ENCODE results near the gene PCDH9.
"Not testable (repeated sequence)": the region's sequence is repeated elsewhere in the genome, so short reads cannot be mapped to it uniquely, and the experiment has no call there.

PCDH9 gene

DNA sequence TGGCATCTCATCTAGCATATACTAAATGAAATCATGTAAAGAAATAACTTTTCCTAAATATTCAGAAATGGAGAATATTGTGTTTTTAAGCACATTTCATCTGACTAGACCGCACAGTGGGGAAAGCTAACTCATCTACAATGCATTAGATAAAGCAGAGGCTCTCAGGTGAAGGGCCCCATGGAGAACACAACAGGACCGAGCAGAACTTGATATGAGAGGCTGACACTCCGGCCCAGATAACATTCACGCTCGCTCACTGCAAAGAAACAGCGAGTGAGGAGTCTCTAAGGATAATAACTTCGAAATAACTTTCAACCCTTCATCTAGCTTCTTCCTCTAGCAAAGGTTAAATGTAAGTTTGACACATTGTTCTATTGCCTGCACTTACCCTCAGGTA is 130.6 kb downstream of the PCDH9 start:
- no peak for TF ChIP-seq EZH2phosphoT487 (conservative IDR thresholded peaks at IDR 0.05; ENCODE audit: low read length)
- no peak for TF ChIP-seq CTCF (IDR thresholded peaks at IDR 0.05; ENCODE audit: insufficient read depth, low read length, poor library complexity, severe bottlenecking)
- Histone ChIP-seq H4K20me1 (ENCODE audit: low read depth, low read length) (no peaks in the 10 kb centered on the region), H3K9me3 (ENCODE audit: insufficient read depth, low read length) (no peaks in the 10 kb centered on the region)

GRCh38 chr13:67097892-67098452 is 132.2 kb downstream of the PCDH9 start:
- no peaks in the 10 kb centered on the region for H4K20me1 ChIP-seq (ENCODE audit: low read depth, low read length)
- H3K9me3 ChIP-seq (ENCODE audit: insufficient read depth, low read length): no peaks in the 10 kb centered on the region
- H3K4me3 ChIP-seq (ENCODE audit: insufficient read depth, low read length, poor library complexity, severe bottlenecking): no peak overlapping the region
- no peak overlapping the region for H3K27ac ChIP-seq (ENCODE audit: low read depth, low read length)
- TF ChIP-seq EZH2phosphoT487 (conservative IDR thresholded peaks at IDR 0.05; ENCODE audit: low read length) (no peak), CTCF (IDR thresholded peaks at IDR 0.05; ENCODE audit: insufficient read depth, low read length, poor library complexity, severe bottlenecking) (no peak)
- no peaks in the 10 kb centered on the region for H3K36me3 ChIP-seq (ENCODE audit: low read length)
- no peaks in the 10 kb centered on the region for H3F3A ChIP-seq (ENCODE audit: insufficient read depth)
- no peak overlapping the region for H2AFZ ChIP-seq (ENCODE audit: low read depth, low read length, severe bottlenecking)
- no peak overlapping the region for H3K4me2 ChIP-seq (ENCODE audit: low read depth, low read length, poor library complexity, severe bottlenecking)
- no peaks in the 10 kb centered on the region for H3K9me2 ChIP-seq (replicated peaks; ENCODE audit: insufficient read depth, low read length)
- no peaks in the 10 kb centered on the region for H3K79me2 ChIP-seq (ENCODE audit: insufficient read depth, low read length)
- no peak overlapping the region for H3K9ac ChIP-seq (ENCODE audit: low read length)
- no peaks in the 10 kb centered on the region for H3K27me3 ChIP-seq (ENCODE audit: low read length)

More for the DNA sequence above, 130.6 kb downstream of the PCDH9 start:
- Histone ChIP-seq H3K9me2 (replicated peaks; ENCODE audit: insufficient read depth, low read length) (no peaks in the 10 kb centered on the region), H3F3A (ENCODE audit: insufficient read depth) (no peaks in the 10 kb centered on the region), H3K9ac (ENCODE audit: low read length) (no peak overlapping the region), H3K4me3 (ENCODE audit: insufficient read depth, low read length, poor library complexity, severe bottlenecking) (no peak overlapping the region), H3K27me3 (ENCODE audit: low read length) (no peaks in the 10 kb centered on the region), H3K79me2 (ENCODE audit: insufficient read depth, low read length) (no peaks in the 10 kb centered on the region), H3K4me2 (ENCODE audit: low read depth, low read length, poor library complexity, severe bottlenecking) (no peak overlapping the region), H3K27ac (ENCODE audit: low read depth, low read length) (no peak overlapping the region), H2AFZ (ENCODE audit: low read depth, low read length, severe bottlenecking) (no peak overlapping the region), H3K36me3 (ENCODE audit: low read length) (no peaks in the 10 kb centered on the region)

GRCh38 chr13:67096893-67097292 is 133.2 kb downstream of the PCDH9 start:
- not testable (repeated sequence) for H4K20me1 ChIP-seq (ENCODE audit: low read depth, low read length); H3K36me3 ChIP-seq (ENCODE audit: low read length); H3K27ac ChIP-seq (ENCODE audit: low read depth, low read length); H3F3A ChIP-seq (ENCODE audit: insufficient read depth); H3K9me2 ChIP-seq (replicated peaks; ENCODE audit: insufficient read depth, low read length); H3K4me2 ChIP-seq (ENCODE audit: low read depth, low read length, poor library complexity, severe bottlenecking); H3K4me3 ChIP-seq (ENCODE audit: insufficient read depth, low read length, poor library complexity, severe bottlenecking); H3K79me2 ChIP-seq (ENCODE audit: insufficient read depth, low read length); H3K9ac ChIP-seq (ENCODE audit: low read length); H3K9me3 ChIP-seq (ENCODE audit: insufficient read depth, low read length); H2AFZ ChIP-seq (ENCODE audit: low read depth, low read length, severe bottlenecking); H3K27me3 ChIP-seq (ENCODE audit: low read length)

GRCh38 chr13:67096418-67096817 is 133.7 kb downstream of the PCDH9 start:
- Histone ChIP-seq H3K9me2 (replicated peaks; ENCODE audit: insufficient read depth, low read length) (no peaks in the 10 kb centered on the region), H3K27ac (ENCODE audit: low read depth, low read length) (no peak overlapping the region), H2AFZ (ENCODE audit: low read depth, low read length, severe bottlenecking) (no peak overlapping the region), H3K79me2 (ENCODE audit: insufficient read depth, low read length) (no peaks in the 10 kb centered on the region), H4K20me1 (ENCODE audit: low read depth, low read length) (no peaks in the 10 kb centered on the region), H3K4me2 (ENCODE audit: low read depth, low read length, poor library complexity, severe bottlenecking) (no peak overlapping the region), H3K36me3 (ENCODE audit: low read length) (no peaks in the 10 kb centered on the region), H3K27me3 (ENCODE audit: low read length) (no peaks in the 10 kb centered on the region), H3K4me3 (ENCODE audit: insufficient read depth, low read length, poor library complexity, severe bottlenecking) (no peak overlapping the region), H3K9me3 (ENCODE audit: insufficient read depth, low read length) (no peaks in the 10 kb centered on the region), H3K9ac (ENCODE audit: low read length) (no peak overlapping the region), H3F3A (ENCODE audit: insufficient read depth) (no peaks in the 10 kb centered on the region)
- TF ChIP-seq EZH2phosphoT487 (conservative IDR thresholded peaks at IDR 0.05; ENCODE audit: low read length) (no peak), CTCF (IDR thresholded peaks at IDR 0.05; ENCODE audit: insufficient read depth, low read length, poor library complexity, severe bottlenecking) (no peak)

Data from SU-DHL-6 (cell line).